GM19324 (cell line): ENCODE measurements around the gene RFLNA.

ENCODE experiments used
- ATAC-seq: cut with Tn5 transposase; IDR thresholded peaks from one replicate; pipeline ENCODE4 v1.9.1; 2021; ENCODE audit warnings: mild to moderate bottlenecking, moderate library complexity; ENCODE audit not compliant: unreplicated experiment, low FRiP score

Gene RFLNA

DNA sequence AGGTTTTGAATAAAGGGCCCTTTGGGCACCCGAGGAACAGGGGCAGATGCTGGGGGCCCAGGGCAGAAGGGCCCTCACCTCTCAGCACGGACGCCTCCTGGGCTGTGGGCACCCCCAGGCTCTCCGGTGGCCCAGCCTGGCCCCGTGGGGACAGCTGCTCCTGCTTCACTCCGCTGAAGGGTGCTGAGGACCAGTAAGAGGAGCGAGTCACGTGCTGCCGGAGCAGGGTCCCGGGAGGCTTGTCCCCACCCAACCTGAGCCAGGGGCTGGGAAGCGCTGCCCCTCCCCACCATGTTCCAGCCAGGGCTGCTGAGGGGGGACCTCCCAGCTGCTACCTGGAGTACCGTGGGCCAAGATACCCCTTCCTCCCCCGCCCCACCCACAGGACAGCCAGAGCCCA is 59.5 kb downstream of the RFLNA start:
- ATAC-seq: no peak

DNA sequence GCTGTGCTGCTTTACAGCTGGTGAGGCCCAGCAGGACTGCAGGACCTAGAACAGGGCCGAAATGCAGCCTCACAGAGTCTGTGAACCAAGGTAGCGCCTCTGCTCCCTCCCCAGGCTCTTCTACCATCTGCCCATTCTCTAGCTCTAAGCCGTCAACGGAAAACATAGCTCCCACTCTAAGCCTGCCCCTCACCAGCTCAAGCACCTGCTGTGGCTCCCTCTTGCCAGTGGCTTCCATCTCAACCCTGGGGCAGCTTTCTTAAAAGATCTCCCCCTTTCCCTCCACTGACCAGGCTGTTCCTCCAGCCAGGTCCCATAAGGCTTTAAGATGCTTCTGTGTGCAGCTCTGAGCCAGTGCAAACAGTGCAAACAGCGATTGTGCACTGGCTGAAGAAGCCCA is 61.3 kb downstream of the RFLNA start:
- no peak for ATAC-seq

DNA sequence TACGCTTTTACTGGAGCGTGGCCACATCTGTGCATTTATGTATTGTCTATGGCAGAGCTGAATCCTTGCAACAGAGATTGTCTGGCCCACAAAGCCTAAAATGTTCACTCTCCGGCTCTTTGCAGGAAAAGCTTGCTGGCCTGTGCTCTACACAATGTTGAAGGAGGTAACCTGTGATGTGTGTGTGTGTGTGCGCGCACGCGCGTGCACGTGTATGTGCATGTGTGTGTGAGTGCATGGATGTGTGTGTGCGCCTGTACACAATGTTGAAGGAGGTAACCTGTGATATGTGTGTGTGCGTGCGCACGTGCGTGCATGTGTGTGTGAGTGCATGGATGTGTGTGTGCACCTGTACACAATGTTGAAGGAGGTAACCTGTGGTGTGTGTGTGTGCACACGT is 62.7 kb downstream of the RFLNA start:
- ATAC-seq: no peak

DNA sequence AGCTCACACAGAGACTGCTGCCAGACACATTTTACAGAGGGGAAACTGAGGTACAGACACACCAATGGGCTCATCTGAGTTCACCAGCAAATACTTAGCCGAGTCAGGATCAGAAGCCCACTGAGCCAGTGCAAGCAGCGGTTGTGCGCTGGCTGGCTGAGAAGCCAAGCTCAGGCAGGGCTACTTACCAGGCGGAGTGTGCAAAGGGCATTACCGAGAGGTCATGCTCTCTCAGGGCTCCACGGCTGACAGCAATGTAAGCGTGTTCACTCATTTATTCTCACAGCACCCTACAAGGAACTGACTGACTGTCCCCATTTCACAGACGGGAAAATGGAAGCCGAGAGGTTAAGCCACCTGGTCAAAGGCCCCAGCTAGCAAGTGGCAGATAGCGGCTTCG is 63.7 kb downstream of the RFLNA start:
- ATAC-seq: no peak

DNA sequence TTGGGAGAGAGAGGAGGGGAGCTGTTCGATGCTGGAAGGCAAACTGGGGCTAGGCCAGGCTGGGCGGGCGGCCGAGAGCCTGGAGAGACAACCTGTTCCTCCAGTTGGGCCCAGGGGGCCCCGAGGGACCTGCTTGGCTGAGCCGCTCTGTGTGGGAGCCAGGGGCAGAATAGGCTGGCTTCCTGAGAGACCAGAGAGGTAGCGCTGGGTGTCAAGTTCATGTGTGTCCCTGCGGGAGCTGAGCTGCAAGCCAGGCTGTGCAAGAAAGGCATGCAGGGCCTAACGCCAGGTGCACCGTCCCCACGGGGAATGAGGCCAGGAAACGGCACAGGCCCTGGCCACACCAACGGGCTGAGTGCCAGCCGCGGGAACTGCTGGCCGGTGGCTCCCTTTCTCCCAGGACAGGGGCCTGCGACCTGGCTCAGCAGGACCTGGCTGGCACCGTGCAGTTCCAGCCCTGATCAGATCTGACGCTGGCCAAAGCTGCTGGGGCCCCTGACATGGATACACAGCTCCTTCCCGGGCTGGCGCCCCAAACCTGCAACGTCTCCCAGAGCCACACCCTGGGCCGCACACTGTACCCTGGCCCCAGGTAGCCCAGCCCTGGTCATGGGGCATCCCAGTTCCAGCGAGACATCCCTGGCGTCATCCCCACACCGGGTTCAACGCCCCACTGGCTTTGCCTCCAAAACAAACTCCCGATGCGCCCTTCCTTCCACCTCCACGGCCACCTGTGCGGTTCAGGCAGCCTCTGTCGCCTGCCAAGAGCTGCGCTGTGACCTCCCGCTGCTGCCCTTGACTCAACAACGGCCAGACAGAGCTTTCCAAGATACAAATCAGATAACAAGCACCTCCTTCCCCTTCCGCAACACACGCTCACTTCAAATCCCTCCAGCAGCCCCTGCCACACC is 65.0 kb downstream of the RFLNA start:
- ATAC-seq: no peak

DNA sequence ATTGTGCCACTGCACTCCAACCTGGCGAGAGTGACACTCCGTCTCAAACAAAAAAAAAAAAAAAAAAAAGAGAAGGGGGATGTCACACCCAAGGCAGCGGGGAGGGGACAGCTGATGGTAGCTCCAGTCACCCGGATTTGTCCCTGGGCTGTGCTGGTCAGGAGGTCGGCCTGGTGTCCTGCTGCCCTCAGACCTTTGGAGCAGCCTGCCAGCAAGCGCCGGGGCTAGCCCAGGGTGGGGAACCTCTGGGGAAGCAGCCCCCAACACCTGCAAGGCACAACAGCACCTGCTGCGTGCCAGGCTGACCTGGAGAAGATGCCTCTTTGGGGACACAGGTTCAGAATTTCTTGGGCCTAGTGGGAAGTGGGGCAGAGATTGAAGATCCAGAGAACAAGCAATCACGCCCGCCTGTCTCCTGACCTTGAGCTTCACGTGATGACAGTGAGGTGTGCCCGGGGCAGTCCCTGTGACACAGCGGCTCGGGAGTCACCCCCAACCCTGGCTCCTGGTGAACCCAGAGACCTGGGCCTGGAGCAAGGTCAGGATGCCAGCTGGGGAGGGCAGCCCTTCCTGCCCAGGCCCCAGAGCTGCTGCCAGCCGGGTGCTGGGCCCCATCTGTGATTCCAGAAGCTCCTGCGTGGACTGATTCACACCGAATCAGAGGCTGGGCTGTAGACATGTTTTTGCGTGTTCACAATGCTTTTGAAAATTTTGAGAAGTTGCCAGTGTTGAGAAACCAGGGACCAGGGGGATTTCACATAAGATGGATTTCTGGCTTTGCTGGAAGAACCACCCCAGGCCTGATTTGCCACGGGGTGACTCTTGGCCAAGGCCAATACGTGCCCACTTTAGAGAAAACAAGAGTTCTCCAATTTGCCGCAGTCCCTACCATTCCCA is 66.4 kb downstream of the RFLNA start:
- ATAC-seq: no peak

DNA sequence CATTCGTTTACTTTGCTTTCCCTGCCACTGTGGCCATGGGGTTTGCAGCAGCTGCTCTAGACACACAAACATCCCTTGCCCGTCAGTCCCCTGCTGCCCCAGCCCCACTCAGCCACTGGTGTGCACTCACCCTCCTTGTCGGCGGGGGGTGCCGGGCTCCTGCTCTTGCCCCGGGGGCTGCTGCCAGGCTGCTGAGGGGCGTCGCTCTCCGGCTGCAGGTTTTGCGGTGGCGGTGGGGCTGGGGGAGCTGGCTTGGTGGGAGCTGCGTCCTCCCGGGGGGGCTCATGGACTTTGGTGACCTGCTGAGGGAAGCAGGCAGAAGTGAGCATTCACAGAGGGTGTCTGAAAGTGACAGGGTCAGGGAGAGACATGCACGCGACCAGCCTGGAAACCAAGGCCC is 67.1 kb downstream of the RFLNA start:
- ATAC-seq: no peak

DNA sequence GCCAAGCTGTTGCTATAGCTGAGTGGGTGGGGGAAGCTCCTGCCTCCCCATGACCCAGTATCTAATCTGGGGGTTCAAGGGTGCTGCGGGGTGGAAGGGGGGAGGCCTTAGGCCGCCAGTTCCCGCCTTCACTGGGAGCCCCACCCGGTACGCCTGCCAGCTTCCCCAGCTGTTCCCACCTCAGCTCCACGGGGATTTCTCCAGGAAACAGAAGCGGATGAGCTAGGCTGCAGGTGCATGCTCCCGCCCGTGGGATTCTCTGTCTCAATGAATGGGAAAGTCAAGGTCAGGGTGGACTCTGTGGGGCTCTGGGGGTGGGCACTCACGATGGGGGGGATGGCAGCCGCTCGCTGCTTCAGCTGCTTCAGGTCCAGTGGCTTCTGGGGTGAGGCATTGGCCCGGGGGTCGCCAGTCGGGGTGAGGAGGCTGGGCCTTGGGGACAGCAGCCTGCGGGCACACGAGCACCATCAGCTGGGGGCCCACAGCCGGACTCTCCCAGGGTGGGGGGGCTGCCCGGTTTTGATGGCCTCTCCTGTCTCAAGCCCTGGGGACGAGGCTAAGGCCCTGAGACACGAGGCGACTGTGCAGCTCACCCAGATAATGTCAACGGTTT is 68.6 kb downstream of the RFLNA start:
- ATAC-seq: no peak

DNA sequence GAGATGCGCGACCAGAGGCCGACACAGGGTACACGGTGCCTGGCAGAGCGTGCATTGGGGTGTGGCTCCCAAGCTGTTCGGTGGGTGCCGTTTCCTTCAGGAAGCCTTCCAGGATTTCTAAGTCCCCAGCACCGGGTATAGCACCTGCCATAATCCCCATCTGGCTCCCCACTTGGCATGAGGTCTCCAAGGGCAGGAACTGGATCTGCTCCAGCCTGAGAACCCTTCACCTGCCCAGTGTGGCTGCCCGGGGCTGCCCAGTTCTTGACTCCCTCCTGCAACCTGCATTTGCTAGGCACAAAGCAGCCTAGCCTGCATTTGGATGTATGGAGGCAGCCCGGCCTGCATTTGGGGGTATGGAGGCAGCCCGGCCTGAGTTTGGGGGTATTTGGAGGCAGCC is 69.7 kb downstream of the RFLNA start:
- ATAC-seq: no peak
